Fibroblast of upper back skin (primary cell): ENCODE measurements around the gene KANSL1.
A peak's percentile ranks its signal among the peaks of the same experiment; 100 is the strongest.
"Not testable (repeated sequence)": the region's sequence is repeated elsewhere in the genome, so short reads cannot be mapped to it uniquely, and the experiment has no call there.

ENCODE experiments used
- DNase-seq: peaks from one replicate; pipeline ENCODE4 v3.0.0-alpha.2; 2013

Gene KANSL1

GRCh38 chr17:46108550-46109110, 84.6 kb downstream of the KANSL1 start:
- DNase-seq: no peak

GRCh38 chr17:46108120-46108519, 85.1 kb downstream of the KANSL1 start:
- no peak for DNase-seq

DNA sequence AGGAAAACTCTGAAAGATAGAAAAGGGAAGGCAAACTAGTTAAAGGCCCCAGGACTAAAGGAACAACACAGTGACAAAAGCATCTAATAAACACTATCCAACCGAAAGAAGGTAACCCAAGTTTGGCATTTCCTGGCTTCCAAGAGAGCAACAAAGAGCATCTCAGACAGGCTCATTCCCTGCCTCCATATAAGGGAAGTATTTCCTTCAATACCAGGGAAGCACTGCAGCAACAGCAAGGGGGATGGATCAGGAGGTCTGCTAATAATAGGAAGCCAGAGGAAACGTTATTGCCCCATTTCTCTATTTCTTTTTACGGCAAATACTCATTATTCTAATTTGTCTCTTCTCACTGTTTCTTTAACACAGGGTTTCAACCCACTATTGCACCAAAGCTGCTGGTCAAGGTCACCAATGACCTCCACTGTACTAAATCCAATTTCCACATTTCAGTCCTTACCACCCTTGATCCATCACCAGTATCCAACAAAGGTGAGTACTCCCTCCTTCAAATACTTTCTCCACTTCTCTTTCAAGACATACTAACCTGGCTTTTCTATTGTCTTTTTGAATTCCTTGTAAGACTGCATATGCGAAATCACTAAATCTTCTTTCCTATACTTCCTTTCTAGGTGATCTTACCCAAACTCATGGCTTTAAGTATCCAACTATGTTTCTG, 86.1 kb downstream of the KANSL1 start:
- DNase-seq: no peak

DNA sequence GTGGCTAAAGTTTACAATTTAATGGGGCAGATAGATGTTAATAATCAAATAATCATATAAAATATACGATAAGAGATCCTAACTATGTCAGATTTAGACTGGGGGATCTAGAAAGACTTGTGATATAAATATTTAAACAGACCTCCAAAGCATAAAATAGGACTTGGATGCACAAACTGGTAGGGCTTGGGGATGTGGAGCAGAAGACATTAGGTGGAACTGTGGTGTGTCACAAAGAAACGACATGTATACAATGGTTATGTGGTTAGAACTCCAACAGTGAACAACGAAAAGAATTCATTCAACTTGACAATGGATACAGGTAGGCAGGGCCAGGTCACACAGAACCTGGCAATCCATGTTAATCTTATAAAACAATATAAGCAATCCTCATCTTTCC, 90.4 kb downstream of the KANSL1 start:
- DNase-seq: not testable (repeated sequence)

DNA sequence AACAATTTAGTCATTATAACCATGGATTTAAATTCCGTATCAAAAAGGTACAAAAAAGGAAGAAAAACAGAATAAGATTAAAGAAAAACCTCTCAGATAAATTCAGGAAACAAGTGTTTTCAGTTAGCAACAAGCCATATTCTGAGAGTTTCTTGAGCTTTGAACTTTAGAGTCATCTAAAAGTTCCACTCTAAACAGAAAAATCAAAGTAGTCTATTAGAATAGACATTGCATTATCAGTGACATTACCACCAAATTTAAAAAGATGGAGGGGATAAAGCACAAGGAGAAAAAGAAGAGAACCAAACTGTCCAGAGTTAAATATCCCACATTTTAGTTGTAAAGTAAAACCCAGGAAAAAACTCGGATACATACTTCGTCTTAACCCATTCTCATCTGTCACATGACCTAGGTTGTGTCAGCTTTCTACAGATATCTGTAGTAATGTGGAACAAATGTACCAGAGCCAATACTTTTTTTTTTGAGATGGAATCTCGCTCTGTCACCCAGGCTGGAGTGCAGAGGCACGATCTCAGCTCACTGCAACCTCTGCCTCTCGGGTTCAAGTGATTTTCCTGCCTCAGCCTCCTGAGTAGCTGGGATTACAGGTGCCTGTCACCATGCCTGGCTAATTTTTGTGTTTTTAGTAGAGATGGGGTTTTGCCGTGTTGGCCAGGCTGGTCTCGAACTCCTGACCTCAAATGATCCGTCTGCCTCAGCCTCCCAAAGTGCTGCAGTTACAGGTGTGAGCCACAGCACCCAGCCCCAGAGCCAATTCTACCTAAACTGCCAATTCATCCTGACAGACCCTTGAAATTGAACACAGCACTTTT, 91.2 kb downstream of the KANSL1 start:
- not testable (repeated sequence) for DNase-seq

DNA sequence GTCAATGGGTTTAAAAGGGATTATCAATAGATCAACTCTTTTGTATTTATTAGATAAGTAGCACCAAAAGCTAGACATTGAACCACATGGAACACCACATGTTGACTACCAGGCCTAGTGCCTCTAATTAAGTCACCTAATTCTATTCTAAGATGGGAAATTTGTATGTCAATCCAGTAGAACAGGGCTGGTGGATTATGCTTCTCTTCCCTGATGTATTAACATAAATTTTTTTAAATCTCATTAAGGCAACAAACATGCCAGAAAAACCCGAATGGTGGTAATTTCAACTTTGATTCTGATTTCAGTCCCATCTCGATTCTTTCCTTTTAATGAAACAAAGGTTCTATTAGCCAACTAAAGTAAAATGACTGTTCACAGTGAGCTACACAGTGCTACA, 92.6 kb downstream of the KANSL1 start:
- no peak for DNase-seq

- no peak for DNase-seq
These were observed 93.4 kb downstream of the KANSL1 start for GRCh38 chr17:46099865-46100264.

DNA sequence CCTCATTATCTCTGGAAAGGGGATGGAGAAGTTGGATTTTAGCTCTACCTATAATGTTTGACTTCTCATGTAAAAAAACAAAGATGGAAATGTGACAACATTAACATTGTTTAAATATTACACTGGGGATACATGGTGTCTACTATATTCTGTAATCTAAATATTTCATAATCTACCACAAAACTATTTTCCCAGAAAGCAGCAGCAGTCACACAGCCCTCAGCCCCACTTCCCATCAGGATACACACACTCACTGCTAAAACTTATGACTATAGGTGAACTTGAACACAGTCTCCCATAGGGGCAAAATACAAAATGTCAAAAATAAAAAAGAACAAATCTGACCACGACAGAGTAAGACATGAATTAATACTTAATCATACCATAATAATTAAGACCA, 95.7 kb downstream of the KANSL1 start:
- peak; percentile 23 for DNase-seq

DNA sequence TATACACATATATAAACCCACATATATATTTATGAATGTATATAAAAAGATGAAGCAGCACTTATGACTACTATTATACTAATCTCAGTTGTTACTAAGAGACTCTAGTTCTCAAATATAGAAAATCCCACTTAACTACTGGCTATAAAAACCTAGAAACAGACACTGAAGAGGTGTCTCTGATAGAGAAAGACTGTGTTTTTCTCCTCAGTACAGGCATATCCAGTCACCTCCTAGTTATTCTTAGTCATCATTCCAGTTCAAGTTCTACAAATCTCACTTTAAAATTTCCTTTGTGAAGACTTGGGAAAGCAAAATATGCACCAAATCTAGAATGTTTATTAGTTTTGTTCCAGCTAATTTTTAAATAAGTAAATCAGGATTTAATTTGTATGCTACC, 100.2 kb downstream of the KANSL1 start:
- DNase-seq: no peak

DNA sequence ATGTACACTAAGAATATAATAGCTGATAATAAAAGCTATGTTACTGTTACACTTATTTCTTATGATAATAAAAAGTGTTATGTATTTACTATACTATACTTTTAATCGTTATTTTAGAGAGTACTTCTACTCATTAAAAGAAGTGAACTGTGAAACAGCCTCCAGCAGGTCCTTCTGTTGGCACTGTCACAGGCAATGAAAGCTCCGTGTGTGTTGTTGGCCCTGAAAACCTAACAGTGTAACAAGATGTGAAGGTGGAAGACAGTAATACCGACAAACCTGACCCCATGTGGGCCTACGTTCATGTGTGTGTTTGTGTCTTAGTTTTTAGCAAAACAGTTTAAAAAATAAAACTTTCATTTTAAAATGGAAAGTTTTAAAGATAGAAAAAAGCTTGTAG, 102.4 kb downstream of the KANSL1 start:
- DNase-seq: no peak

DNA sequence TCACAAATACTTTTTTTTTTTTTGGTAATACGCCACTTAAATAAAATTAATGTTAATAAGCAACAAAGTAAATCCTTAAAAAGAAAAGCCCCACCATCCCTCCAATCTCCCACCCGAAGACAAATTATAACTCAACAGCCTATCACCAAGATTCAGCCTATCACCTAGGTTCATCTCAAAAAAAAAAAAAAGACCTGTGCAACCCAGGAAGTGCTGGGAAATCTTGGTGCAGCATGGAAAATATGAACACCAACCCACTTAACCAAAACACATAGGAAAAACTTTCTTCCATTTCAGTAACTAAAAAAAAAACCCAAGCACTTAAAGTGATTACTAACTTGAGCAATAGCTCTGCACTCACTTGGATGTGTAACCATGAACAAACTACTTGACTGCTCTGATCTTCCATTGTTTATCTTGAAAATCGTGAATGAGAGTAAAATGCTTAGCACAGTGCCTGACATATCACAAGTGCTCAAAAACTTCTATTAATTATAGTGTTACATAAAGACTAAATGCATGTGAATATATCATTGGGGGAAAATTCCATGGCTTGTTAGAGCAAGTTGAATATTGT, 103.8 kb downstream of the KANSL1 start:
- DNase-seq: no peak

GRCh38 chr17:46088595-46088994, 104.6 kb downstream of the KANSL1 start:
- no peak for DNase-seq

DNA sequence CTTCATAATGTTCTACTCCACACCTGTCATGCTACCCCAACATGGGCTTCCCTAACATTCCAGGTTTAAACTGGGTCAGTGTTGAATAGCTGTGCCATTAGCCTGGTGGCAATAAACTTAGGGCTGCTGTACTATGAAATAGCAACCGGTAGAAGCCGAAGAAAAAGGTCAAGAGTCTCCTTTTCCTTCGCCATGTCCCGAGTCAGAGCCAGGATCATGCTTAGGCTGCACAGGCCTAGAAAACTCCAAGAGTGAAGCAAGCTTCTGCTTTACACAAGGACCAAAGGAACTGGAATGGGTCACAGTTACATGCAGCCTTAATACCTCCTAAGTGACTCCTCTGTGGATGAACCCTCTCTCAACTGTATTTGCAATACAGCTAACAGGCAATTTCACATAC, 105.4 kb downstream of the KANSL1 start:
- not testable (repeated sequence) for DNase-seq

- no peak for DNase-seq
These were observed 106.4 kb downstream of the KANSL1 start for GRCh38 chr17:46086821-46087220.

- DNase-seq: no peak
These were observed 107.7 kb downstream of the KANSL1 start for GRCh38 chr17:46085522-46085921.

GRCh38 chr17:46082257-46082656, 111.0 kb downstream of the KANSL1 start:
- DNase-seq: no peak

- DNase-seq: no peak
These were observed 112.3 kb downstream of the KANSL1 start for GRCh38 chr17:46081018-46081320.

DNA sequence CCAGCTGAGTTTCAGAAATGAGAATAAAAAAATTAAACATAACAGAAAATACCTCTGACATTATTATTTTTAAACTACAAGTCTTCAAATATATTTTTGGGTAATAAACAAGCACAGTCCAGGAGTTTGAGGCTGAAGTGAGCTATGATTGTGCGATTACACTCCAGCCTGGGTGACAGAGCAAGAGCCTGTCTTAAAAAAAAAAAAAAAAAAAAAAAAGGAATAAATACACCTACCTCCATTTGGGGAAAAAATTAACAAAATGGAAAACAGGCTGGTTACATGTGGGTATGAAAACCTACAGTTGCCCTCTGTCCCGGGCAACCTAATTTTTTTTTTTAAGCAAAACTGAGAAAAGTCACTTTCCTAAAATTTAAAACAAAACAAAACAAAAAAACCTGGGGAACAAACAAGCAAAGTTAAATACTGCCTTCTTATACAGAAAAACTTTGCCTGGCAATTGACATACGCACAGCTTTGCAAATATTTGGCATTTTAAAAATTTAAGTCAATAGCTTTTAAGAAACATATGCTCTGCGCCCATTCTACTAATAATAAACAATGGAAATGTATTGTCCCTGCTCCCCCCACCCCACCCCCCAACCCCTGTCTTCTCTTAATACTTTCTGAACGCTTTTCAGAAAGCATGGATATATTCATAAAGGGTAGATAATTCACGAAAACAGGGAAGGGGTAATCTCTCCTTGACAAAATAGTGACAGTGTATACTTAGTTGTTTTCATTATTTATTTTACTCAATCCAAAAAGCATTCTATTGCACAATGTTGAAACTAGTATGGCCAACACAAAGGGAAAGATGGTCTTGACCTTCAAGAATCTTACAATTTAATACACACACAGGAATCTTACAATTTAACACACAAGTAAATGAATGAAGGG, 112.9 kb downstream of the KANSL1 start:
- no peak for DNase-seq

DNA sequence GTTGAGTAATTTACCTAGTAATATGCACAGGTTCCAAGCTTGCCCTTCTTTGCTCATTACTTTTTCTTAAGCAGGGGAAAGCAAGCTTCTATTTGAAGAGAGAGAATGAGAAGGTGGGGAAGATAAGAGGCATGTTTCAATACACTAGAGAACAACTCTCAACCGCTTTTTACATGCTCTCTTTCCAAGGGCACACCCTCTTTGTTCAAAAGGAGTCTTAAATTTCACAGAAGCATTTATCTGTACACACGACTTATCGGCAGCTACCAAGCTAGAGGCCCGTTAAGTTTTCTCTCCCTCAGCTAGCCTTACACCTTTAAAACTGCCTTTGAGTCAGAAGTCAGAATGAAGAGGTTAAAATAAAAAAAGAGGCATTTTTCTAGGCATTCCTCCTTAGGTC, 114.6 kb downstream of the KANSL1 start:
- DNase-seq: no peak

DNA sequence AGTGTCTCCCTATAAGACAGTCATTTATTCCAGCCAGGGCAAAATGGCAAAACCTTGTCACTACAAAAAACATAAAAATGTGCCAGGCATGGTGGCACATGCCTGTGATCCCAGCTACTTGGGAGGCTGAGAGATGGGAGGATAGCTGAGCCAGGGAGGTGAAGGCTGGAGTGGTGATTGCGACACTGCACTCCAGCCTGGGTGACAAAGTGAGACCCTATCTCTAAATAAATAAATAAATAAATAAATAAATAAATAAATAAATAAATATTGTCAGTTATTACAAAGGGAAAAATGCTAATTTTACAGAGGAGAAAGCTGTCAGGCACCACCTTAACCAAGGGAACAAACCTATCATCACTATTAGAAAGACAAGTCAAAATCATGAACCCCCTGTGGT, 118.7 kb downstream of the KANSL1 start:
- DNase-seq: no peak

- peak; percentile 76 for DNase-seq
These were observed 120.2 kb downstream of the KANSL1 start for GRCh38 chr17:46072998-46073397.

DNA sequence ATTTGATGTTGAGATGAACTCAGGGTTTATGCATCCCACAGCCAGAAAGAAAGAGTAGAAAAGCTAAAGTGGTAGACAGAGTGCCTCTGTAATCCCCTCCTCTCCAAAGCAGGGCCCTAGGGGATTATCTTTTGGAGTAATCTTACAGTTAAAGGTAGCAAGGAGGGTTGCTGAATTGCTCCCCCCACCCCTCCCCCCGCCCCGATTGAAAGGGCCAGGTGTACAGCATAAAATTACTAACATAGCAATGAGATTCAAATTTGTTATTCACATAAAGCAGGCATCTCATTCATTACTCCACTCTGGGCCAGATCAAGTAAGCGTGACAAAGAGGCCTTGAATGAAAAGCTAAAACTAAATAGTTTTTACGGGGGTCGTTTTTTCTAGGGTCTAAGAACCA, 121.4 kb downstream of the KANSL1 start:
- DNase-seq: no peak

- no peak for DNase-seq
These were observed 128.8 kb downstream of the KANSL1 start for GRCh38 chr17:46064460-46064859.
